Endometrial microvascular endothelial cells (primary cell): Measurements from ENCODE around the gene PCDH7. TPM values are rescaled to one million over a fixed set of nuclear protein-coding genes. Genes with fewer than 3 reads are reported as not detected.

ENCODE experiments used
- in situ Hi-C: cut with HindIII; loops from 2 replicates; pipeline ENCODE4 v1.10.0; 2017; ENCODE audit warnings: low sequenced_read_pairs, low pct_unique_long_range_greater_than_20kb; ENCODE audit errors: inconsistent ontology term
- total RNA-seq: library from RNA; depleted of rRNA; stranded (reverse); fragments of >200 nt; gene quantifications from one replicate; pipeline ENCODE4 v1.2.3, GENCODE V29; 2015; ENCODE audit errors: inconsistent ontology term

PCDH7 gene
- total RNA-seq, result 6.1 TPM

DNA sequence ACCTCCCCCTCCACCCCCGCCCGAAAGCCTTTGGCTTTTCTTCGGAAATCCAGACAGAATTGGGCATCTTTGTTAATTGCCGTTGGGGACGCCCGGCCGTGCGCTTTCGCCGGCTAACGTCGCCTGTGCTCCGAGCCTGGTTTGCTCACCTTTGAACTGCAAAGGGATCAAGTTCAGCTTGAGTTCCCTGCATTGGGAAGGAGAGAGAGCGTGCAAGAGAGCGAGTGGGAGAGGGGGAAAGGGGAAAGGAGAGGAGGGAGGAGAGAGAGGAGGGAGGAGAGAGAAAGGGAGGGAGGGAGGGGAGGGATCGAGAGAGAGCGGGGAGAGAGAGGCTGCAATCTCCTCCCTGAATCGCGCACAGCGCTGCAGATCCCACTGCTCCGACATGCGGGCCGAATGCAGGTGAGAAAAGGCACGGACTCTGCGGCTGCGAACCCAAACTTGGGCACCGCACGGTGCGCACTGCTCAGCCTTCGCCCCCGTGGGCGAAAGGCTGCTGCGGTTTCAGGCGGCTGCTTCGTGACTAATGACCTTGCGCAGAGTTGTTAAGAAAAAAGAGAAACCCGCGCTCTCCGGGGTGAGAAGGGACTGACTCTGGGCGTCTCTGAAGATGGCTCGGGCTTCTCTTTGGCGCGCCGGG is at the start of gene PCDH7:
Gene PCDH7 (plus strand): TSS at position 349 of the 640 bp plus-strand sequence. CDS start 1,054 bp downstream, outside the sequence.
- in situ Hi-C loops, result no loop called here

- in situ Hi-C loops, result no loop called here
Measured at GRCh38 chr4:30671926-30672448, 48.2 kb upstream of the PCDH7 start.

GRCh38 chr4:30696191-30696590 is 24.0 kb upstream of the PCDH7 start:
- in situ Hi-C loops, result no loop called here

GRCh38 chr4:30714408-30715031 is 5.6 kb upstream of the PCDH7 start:
- in situ Hi-C loops, result no loop called here

GRCh38 chr4:30716158-30716557 is 4.0 kb upstream of the PCDH7 start:
- in situ Hi-C loops, result no loop called here

- in situ Hi-C loops, result no loop called here
Measured at GRCh38 chr4:30716681-30717207, 3.4 kb upstream of the PCDH7 start.

- in situ Hi-C loops, result no loop called here
Measured at GRCh38 chr4:30717208-30718020, 2.8 kb upstream of the PCDH7 start.

DNA sequence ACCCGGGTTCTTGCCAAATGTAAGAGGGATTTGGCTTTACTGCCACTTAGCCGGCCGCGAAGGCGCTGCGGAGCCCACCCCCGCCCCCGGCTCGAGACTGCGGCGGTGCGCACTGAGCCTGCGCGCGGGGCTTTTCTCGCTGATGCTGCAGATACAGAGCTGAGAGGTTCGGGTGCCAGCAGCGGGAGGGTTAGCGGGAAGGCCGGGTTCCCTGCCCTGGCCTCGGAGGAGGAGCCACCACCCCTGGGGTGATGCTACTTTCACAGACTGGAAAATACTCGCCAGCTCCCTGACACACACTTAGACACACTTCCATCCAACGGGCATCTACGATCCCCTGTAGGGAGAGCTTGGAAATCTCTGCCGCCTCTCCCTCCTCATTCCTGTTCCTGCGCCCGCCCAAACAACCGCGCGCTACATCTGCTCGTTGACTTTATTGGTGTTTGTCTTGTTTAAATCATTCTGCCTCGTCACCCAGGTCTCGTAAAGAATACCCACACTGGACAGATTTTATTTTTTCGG is 2.1 kb upstream of the PCDH7 start:
- in situ Hi-C loops, result no loop called here

GRCh38 chr4:30718641-30719453 is 1.3 kb upstream of the PCDH7 start:
- in situ Hi-C loops, result no loop called here

- in situ Hi-C loops, result no loop called here
Measured at GRCh38 chr4:30719454-30720020, 632 bp upstream of the PCDH7 start.

GRCh38 chr4:30720661-30721184 is 554 bp downstream of the PCDH7 start:
- in situ Hi-C loops, result no loop called here

DNA sequence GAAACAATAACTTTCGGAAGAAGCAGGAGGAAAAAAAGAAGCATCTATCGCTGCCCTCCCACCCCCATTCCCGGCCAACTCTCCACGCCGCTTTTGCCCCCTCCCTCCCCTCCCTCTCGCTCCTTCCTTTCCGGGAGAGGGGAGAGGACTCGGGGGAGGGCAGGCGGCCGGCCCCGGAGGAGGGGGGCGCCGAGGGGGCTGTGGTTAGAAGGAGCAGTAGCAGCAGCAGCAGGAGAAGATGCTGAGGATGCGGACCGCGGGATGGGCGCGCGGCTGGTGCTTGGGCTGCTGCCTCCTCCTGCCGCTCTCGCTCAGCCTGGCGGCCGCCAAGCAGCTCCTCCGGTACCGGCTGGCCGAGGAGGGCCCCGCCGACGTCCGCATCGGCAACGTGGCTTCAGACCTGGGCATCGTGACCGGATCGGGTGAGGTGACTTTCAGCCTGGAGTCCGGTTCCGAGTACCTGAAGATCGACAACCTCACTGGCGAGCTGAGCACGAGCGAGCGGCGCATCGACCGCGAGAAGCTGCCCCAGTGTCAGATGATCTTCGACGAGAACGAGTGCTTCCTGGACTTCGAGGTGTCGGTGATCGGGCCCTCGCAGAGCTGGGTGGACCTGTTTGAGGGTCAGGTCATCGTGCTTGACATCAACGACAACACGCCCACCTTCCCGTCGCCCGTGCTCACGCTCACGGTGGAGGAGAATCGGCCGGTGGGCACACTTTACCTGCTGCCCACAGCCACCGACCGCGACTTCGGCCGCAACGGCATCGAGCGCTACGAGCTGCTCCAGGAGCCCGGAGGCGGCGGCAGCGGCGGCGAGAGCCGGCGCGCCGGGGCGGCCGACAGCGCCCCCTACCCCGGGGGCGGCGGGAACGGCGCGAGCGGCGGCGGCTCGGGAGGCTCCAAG is 1.3 kb downstream of the PCDH7 start:
- in situ Hi-C loops, result no loop called here

GRCh38 chr4:30722092-30722358 is 1.9 kb downstream of the PCDH7 start:
- in situ Hi-C loops, result no loop called here

DNA sequence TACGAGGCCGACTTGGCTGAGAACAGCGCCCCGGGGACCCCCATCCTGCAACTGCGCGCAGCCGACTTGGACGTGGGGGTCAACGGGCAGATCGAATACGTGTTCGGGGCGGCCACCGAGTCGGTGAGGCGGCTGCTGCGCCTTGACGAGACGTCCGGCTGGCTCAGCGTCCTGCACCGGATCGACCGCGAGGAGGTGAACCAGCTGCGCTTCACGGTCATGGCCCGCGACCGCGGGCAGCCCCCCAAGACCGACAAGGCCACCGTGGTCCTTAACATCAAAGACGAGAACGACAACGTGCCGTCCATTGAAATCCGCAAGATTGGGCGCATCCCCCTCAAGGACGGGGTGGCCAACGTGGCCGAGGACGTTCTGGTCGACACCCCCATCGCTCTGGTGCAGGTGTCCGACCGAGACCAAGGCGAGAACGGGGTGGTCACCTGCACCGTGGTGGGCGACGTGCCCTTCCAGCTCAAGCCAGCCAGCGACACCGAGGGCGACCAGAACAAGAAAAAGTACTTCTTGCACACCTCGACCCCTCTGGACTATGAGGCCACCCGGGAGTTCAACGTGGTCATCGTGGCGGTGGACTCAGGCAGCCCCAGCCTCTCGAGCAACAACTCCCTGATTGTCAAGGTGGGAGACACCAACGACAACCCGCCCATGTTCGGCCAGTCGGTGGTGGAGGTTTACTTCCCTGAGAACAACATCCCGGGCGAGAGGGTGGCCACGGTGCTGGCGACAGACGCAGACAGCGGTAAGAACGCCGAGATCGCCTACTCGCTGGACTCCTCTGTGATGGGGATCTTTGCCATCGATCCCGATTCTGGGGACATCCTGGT is 2.4 kb downstream of the PCDH7 start:
- in situ Hi-C loops, result no loop called here

DNA sequence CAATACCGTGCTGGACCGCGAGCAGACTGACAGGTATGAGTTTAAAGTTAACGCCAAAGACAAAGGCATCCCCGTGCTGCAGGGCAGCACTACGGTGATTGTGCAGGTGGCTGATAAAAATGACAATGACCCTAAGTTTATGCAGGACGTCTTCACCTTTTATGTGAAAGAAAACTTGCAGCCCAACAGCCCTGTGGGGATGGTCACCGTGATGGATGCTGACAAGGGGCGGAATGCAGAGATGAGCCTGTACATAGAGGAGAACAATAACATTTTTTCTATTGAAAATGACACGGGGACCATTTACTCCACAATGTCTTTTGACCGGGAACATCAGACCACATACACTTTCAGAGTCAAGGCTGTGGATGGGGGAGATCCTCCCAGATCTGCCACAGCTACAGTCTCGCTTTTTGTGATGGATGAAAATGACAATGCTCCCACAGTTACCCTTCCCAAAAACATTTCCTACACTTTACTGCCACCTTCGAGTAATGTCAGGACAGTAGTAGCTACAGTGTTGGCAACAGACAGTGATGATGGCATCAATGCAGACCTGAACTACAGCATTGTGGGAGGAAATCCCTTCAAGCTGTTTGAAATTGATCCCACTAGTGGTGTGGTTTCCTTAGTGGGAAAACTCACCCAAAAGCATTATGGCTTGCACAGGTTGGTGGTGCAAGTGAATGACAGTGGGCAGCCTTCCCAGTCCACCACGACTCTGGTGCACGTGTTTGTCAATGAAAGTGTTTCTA is 3.2 kb downstream of the PCDH7 start:
- in situ Hi-C loops, result no loop called here

DNA sequence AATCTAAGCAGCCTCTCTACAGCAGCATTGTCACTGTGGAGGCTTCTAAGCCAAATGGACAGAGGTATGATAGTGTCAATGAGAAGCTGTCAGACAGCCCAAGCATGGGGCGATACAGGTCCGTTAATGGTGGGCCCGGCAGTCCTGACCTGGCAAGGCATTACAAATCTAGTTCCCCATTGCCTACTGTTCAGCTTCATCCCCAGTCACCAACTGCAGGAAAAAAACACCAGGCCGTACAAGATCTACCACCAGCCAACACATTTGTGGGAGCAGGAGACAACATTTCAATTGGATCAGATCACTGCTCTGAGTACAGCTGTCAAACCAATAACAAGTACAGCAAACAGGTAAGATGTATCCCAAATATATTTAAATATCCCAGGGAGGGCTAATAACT is 4.1 kb downstream of the PCDH7 start:
- in situ Hi-C loops, result no loop called here
